RWPE2 (cell line): ENCODE results near the gene METTL24.

ENCODE experiments used
- ATAC-seq: fragments of 200-7000 bp; cut with Tn5 transposase; 3 replicates; pipeline ENCODE4 v1.9.1; 2021; ENCODE audit warnings: low read depth
- DNase-seq: peaks from one replicate; pipeline ENCODE4 v3.0.0-alpha.2; 2020; ENCODE audit warnings: low spot score
- H3K27ac ChIP-seq: fragments of 450-650 bp; 2 replicates; pipeline ENCODE4 v1.5.1; 2017; ENCODE audit warnings: mild to moderate bottlenecking; ENCODE audit not compliant: poor library complexity, severe bottlenecking
- H3K27me3 ChIP-seq: fragments of 250-450 bp; sonication (Bioruptor Pico); 2 replicates; pipeline ENCODE4 v1.5.1; 2021; ENCODE audit warnings: mild to moderate bottlenecking, moderate library complexity; ENCODE audit not compliant: insufficient read depth, poor library complexity, severe bottlenecking
- H3K36me3 ChIP-seq: fragments of 250-450 bp; sonication (Bioruptor Pico); 2 replicates; pipeline ENCODE4 v1.5.1; 2020; ENCODE audit warnings: low read depth, mild to moderate bottlenecking, moderate library complexity
- H3K4me1 ChIP-seq: fragments of 250-450 bp; sonication (Bioruptor Pico); 2 replicates; pipeline ENCODE4 v1.5.1; 2021; ENCODE audit warnings: mild to moderate bottlenecking, moderate library complexity; ENCODE audit not compliant: insufficient read depth, poor library complexity, severe bottlenecking
- H3K4me3 ChIP-seq: fragments of 250-450 bp; sonication (Bioruptor Pico); 2 replicates; pipeline ENCODE4 v1.5.1; 2021; ENCODE audit warnings: mild to moderate bottlenecking, moderate library complexity; ENCODE audit not compliant: severe bottlenecking
- H3K9me3 ChIP-seq: fragments of 250-450 bp; sonication (Bioruptor Pico); 2 replicates; pipeline ENCODE4 v1.5.1; 2021; ENCODE audit warnings: mild to moderate bottlenecking, moderate library complexity; ENCODE audit not compliant: severe bottlenecking
- CTCF ChIP-seq: fragments of 450-650 bp; IDR thresholded peaks from one replicate; pipeline ENCODE4 v1.5.1; 2017; ENCODE audit warnings: mild to moderate bottlenecking, moderate library complexity; ENCODE audit not compliant: poor library complexity, severe bottlenecking

Gene METTL24

GRCh38 chr6:110364364-110365105, 6.4 kb upstream of the METTL24 start:
- Histone ChIP-seq H3K9me3 (no peaks in the 10 kb centered on the region), H3K27ac (no peak overlapping the region), H3K4me1 (no peaks in the 10 kb centered on the region), H3K27me3 (peaks cover 46% of the 10 kb centered on the region), H3K36me3 (no peaks in the 10 kb centered on the region), H3K4me3 (no peak overlapping the region)
- no peak for TF ChIP-seq CTCF
- ATAC-seq (no peak), DNase-seq (no peak)

GRCh38 chr6:110363748-110364147, 5.6 kb upstream of the METTL24 start:
- DNase-seq: no peak
- no peak overlapping the region for H3K4me3 ChIP-seq
- no peaks in the 10 kb centered on the region for H3K4me1 ChIP-seq
- no peak for ATAC-seq
- H3K27ac ChIP-seq: no peak overlapping the region
- H3K9me3 ChIP-seq: no peaks in the 10 kb centered on the region
- H3K27me3 ChIP-seq: peaks cover 53% of the 10 kb centered on the region
- H3K36me3 ChIP-seq: no peaks in the 10 kb centered on the region
- no peak for TF ChIP-seq CTCF

GRCh38 chr6:110360676-110361075, 2.5 kb upstream of the METTL24 start:
- no peak overlapping the region for H3K4me3 ChIP-seq
- DNase-seq: no peak
- H3K9me3 ChIP-seq: no peaks in the 10 kb centered on the region
- no peak overlapping the region for H3K27ac ChIP-seq
- H3K4me1 ChIP-seq: no peaks in the 10 kb centered on the region
- ATAC-seq: no peak
- peaks cover 56% of the 10 kb centered on the region for H3K27me3 ChIP-seq
- TF ChIP-seq CTCF: no peak
- H3K36me3 ChIP-seq: no peaks in the 10 kb centered on the region

GRCh38 chr6:110359556-110359955, 1.4 kb upstream of the METTL24 start:
- Histone ChIP-seq H3K4me1 (no peaks in the 10 kb centered on the region), H3K9me3 (no peaks in the 10 kb centered on the region), H3K27me3 (peaks cover 54% of the 10 kb centered on the region), H3K27ac (no peak overlapping the region), H3K4me3 (no peak overlapping the region), H3K36me3 (no peaks in the 10 kb centered on the region)
- ATAC-seq: no peak
- TF ChIP-seq CTCF: no peak
- no peak for DNase-seq

GRCh38 chr6:110358553-110359160, 508 bp upstream of the METTL24 start:
- no peak overlapping the region for H3K4me3 ChIP-seq
- no peaks in the 10 kb centered on the region for H3K36me3 ChIP-seq
- H3K27me3 ChIP-seq: peaks cover 54% of the 10 kb centered on the region
- no peak for TF ChIP-seq CTCF
- H3K9me3 ChIP-seq: no peaks in the 10 kb centered on the region
- DNase-seq (no peak), ATAC-seq (no peak)
- no peaks in the 10 kb centered on the region for H3K4me1 ChIP-seq
- no peak overlapping the region for H3K27ac ChIP-seq
